GM19328 (cell line): ENCODE data around the gene NCOA3.
A peak's percentile ranks its signal among the peaks of the same experiment; 100 is the strongest.
"Not testable (repeated sequence)": the region's sequence is repeated elsewhere in the genome, so short reads cannot be mapped to it uniquely, and the experiment has no call there.

Experiments used
- ATAC-seq: cut with Tn5 transposase; IDR thresholded peaks from one replicate; pipeline ENCODE4 v1.9.1; 2021; ENCODE audit warnings: mild to moderate bottlenecking, moderate library complexity; ENCODE audit not compliant: unreplicated experiment

Gene NCOA3

DNA sequence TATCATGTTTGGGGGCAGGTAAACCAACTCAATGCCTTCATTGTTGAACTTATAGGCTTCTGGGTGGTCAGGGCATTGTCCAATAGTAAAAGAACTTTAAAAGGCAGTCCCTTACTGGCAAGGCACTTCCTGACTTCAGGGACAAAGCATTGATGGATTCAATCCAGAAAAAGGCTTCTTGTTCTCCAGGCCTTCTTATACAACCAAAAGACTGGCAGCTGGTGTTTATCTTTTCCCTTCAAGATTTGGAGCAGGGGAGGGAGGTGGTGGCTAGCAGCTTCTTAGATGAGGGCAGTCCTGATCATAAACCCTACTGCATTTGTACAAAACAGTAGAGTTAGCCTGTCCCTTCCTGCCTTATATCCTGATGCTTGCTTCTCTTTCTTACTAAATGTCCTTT, 57.5 kb downstream of the NCOA3 start:
- no peak for ATAC-seq

DNA sequence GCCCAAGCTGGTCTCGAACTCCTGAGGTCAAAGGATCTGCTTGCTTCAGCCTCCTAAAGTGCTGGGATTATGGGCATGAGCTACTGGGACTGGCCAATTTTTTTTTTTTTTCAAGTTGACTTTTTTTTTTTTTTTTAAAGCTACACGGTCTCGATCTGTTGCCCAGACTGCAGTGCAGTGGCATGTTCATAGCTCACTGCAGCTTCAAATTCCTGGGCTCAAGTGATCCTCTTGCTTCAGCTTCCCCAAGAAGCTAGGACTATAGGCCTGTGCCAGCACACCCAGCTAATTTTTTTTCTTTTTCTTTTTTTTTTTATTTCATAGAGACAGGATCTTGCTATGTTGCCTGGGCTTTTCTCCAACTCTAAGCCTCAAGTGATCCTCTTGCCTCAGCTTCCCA, 59.5 kb downstream of the NCOA3 start:
- ATAC-seq: no peak

DNA sequence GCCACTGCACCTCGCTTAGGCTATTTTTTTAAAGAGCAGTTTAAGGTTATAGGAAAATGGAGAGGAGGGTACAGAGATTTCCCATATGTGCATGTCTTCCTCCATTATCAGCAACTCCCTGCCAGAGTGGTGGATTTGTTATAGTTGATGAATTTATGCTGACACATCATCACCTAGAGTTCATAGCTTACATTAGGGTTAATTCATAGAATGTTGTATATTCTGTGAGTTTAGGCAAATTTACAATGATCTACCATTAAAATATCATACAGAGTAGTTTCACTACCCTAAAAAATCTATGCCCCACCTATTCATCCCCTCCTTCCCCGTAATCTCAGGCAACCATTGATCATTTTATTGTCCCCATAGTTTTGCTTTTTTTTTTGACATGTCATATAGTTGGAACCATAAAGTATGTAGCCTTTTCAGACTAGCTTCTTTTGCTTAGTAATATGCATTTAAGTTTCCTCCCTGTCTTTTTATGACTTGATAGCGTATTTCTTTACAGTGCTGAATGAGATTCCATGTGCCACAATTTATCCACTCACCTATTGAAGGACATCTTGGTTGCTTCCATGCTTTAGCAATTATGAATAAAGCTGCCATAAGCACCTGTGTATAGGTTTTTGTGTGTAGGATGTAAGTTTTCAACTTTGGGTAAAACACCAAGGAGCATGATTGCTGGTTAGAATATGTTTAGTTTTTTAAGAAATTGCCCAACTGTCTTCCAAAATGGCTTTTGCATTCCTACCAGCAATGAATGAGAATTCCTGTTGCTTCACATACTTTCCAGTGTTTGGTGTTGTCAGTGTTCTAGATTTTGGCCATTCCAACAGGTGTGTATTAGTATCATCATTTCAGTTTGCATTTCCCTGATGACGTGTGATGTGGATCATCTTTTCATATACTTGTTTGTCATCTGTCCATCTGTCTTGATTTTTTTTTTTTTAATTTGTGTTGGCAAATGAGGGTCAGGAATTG, 60.2 kb downstream of the NCOA3 start:
- ATAC-seq: no peak

DNA sequence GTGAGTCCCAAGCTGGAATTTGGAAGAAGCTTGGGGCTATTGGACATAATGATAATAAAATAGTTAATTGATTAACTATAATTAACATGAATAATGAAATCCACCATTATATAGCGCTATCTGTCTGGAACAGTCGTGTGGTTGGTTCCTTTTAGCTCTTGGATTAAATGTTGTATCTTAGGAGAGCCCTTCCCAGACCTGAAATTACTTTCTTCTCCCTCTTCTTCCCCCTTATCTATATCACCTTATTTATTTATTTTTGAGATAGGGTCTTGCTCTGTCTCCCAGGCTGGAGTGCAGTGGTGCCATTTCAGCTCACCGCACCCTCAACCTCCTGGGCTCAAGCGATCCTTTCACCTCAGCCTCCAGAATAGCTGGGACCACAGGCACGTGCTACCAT, 64.6 kb downstream of the NCOA3 start:
- no peak for ATAC-seq

DNA sequence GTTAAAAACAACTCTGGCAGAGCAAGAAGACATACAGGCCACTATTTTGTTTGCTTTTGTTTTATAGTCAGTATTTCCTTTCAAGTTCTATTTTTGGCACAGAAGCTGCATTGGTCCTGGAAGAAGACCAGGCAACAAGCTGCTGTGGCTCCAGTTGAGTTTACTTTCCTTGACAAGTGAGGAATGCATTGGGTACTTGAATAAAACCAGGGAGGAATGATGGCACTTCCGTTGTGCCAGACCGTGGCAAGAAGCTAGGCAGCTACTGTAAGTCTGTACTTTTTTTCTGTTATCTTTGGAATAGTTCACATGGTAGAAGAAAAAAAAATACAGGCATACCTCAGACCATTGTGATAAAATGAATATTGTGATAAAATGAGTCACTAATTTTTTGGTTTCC, 66.3 kb downstream of the NCOA3 start:
- no peak for ATAC-seq

DNA sequence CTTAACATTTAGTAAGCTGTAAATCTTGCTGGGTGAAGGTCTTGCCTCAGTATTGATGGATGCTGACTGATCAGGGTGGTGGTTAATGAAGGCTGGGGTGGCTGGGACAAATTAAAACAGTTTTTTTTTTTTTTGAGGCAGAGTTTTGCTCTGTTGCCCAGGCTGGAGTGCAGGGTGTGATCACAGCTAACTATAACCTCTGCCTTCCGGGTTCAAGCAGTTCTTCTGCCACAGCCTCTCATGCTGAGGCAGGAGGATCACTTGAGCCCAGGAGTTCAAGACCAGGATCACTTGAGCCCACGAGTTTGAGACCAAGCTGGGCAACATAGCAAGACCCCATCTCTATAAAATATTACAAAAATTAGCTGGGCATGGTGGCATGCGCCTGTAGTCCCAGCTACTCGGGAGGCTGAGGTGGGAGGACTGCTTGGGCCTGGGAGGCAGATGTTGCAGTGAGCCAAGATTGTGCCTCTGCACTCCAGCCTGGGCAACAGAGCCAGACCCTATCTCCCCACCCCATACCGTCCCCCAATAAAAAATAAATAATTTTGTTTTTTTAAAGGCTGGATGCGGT, 67.2 kb downstream of the NCOA3 start:
- ATAC-seq: no peak

DNA sequence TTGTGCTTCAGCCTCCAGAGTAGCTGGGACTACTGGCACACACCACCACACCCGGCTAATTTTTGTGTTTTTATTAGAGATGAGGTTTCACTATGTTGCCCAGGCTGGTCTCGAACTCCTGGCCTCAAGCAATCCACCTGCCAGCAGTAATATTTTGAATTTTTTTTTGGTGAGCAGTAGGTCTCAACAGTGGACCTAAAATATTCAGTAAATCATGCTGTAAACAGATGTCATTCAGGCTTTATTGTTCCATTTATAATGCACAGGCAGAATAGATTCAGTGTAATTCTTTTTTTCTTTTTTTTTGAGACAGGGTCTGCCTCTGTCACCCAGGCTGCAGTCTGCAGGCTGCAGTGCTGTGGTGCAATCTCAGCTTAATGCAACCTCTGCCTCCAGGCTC, 69.7 kb downstream of the NCOA3 start:
- ATAC-seq: no peak

DNA sequence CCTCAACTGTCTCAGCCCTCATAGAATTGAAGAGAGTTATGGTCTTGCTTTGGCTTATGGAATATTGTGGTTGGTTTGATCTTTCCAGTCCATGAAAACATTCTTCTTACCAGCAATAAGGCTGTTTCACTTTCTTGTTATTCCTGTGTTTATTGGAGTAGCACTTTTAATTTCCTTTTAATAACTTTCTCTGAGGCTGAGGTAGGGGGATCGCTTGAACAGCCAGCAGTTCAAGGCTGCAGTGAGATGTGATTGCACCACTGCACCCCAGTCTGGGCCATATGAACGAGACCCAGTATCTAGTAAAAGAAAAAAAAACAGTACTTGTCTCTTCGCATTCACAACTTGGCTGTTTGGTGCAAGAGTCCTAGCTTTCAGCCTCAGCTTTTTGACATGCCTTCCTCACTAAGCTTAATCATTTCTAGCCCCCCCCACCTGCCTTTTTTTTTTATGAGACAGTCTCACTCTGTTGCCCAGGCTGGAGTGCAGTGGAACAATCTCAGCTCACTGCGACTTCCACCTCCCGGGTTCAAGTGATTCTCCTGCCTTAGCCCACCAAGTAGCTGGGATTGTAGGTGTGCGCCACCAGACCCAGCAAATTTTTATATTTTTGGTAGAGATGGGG, 70.5 kb downstream of the NCOA3 start:
- no peak for ATAC-seq

DNA sequence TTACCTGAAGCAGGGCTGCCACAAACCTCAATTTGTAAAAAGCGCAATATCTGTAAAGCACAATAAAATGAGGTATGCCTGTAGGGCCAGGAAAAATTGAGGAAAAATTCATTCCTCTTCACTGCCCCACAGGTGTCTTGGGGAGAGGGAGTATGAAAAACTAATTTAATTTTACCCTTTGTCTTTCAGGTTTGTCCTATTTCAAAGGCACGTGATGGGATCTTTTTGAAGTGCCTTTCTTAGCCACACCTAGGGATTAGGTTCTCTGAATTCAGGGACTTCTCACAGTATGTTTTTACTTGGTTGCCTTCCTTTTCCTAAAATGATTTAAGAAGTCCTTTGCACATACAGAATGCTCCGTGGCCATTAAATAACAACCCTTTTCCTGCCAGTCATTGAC, 71.9 kb downstream of the NCOA3 start:
- no peak for ATAC-seq

DNA sequence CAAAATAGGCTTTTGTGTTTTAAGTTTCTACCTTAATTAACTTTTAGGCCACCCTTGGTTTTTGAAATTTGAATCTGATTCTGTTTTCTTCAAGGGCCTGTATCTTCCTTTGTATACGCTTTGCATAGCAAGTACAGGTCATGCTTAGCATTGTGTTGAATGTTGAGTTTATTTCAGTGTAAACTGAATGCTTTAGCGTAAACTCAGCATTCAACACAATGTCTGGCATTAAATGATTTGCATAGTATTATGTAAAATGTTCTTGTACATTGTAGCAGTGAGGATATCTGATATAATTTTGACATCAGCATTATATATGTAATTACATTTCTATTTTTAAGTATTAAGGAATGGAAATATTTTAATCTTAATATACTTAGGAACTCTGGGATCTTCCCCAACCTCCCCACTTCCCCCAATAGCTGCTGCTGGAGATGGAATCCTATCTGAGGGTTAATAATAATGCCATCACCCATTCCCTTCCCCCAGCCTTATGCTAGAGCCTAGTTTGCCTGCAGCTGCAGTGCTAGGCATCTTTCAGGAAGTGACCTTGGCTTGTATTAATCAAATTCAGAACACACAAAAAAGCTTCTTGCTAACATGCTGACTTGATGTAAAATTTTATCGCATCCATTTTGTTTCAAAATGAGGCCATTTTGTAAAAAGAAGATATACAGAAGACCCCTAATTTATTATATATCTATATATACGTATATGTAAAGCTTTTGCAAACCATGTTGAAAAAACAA, 73.1 kb downstream of the NCOA3 start:
- ATAC-seq: no peak

DNA sequence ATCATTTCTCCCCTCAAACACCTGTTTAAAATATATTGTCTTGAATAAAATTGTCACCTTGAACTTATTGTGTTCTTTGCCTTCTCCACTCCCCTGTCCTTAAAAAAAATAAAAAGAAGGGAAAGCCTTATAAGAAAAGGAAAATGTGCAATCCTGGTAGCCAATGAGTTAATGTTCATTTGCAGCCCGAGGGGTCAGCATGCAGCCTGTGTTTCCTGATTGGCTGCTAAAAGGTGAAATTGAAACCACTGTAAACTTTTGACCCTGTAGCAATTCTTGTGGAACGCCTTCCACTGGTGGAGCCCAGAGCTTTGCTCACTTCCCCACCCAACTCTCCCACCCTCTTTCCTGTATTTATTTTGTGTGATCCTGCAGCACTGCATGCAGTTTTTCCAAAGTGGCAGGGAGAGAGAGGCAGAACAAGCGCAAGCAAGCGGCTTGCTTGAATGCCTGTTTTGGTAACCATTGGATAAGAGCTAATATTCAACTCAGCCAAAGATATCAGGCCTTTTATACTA, 74.9 kb downstream of the NCOA3 start:
- ATAC-seq: peak; percentile 57

DNA sequence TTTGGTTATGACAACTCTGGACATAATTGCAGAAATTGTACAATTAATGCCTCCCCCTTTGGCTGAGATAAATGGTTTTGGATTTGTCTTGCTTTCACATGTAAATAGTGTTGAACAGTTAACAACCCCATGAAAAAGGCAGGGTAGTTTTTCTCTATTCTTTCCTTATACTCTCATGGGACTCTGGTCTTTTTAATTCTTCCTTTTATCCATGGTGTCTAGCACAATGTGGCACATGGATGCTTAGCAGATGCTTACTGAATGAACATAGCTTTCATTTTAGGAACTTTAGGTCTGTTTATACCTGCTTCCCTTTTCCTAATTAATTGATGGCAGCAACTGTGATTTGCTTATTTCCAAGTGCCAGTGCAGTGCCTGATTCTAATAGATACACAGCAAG, 75.6 kb downstream of the NCOA3 start:
- no peak for ATAC-seq

DNA sequence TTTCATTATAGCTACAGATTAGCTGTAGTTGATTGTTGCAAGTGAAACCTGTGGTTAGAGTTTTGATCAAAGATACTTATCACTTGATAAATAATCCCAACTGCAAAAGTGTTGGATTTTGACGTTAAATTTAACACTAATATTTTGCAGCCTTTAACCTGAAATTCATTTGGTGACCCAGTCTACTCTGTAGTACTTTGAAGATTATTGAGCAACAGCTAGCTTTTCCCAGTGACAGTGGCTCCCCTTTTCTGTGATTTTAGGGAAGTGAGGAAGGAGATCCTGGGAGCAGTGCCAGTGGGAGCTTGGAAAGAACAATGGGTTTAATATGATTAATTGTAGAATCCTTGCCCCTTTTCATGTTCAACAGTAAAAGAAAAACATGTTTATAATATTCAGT, 76.9 kb downstream of the NCOA3 start:
- no peak for ATAC-seq

DNA sequence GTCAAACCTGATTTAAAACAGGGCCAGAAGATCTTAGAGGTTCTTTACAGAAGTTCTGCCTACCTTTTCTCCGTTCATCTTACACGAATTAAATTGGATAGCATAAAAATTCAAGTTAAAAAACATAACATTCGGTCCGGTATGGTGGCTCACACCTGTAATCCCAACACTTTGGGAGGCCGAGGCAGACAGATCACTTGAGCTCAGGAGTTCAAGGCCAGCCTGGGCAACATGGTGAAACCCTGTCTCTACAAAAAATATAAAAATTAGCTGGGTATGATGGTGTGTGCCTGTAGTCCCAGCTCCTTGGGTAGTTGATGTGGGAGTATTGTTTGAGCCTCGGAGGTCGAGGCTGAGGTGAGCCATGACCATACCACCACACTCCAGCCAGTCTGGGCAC, 79.0 kb downstream of the NCOA3 start:
- not testable (repeated sequence) for ATAC-seq

DNA sequence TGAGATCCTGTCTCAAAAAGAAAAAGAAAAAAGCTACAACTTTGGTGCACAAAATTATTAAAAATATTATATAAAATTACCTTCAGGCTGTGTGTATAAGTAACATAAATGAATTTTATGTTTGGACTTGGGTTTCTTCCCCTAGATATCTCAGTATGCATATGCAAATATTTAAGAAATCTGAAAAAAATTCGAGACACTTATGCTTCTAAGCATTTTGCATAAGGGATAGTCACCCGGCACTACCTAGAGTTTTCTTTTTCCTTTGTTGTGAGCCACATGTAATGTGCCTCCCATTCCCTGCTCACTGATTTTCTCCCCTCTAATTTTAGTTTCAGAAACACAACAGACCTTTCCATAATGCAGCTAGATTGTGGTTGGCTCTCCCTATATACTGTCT, 79.4 kb downstream of the NCOA3 start:
- ATAC-seq: no peak

DNA sequence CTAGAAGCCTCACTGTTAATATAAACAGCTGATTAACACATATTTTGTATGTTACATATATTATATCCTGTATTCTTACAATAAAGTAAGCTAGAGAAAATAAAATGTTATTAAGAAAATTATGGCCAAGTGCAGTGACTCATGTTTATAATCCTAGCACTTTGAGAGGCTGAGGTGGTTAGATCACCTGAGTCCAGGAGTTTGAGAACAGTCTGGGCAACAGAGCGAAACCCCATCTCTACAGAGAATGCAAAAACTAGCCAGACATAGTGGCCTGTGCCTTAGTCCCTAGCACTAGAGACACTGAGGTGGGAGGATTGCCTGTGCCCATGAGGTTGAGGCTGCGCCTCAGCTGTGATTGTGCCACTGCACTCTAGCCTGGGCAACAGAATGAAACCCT, 81.9 kb downstream of the NCOA3 start:
- ATAC-seq: no peak

DNA sequence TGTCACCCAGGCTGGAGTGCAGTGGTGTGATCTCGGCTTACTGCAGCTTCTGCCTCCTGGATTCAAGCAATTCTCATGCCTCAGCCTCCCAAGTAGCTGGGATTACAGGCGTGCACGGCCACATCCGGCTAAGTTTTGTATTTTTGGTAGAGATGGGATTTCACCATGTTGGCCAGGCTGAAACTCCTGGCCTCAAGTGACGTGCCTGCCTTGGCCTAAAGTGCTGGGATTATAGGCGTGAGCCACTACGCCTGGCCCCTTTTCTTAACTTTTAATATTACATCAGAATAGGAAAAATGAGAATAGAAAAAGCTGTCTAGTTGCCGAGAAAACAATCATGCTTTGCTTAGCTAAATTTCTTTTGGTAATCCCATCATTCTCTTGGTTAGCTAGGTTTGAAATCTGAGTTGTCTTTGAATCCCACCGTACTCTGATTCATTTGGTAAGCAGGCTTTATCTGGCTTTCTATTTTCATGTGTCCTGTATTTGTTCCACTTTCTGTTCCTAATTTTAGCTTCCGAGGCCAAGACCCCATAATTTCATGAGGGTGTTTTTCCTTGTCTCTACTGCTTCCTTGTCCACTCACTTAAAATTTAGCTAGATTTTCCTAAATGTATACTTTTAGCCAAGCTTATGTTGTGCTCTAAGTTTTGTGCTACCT, 83.5 kb downstream of the NCOA3 start:
- ATAC-seq: no peak

DNA sequence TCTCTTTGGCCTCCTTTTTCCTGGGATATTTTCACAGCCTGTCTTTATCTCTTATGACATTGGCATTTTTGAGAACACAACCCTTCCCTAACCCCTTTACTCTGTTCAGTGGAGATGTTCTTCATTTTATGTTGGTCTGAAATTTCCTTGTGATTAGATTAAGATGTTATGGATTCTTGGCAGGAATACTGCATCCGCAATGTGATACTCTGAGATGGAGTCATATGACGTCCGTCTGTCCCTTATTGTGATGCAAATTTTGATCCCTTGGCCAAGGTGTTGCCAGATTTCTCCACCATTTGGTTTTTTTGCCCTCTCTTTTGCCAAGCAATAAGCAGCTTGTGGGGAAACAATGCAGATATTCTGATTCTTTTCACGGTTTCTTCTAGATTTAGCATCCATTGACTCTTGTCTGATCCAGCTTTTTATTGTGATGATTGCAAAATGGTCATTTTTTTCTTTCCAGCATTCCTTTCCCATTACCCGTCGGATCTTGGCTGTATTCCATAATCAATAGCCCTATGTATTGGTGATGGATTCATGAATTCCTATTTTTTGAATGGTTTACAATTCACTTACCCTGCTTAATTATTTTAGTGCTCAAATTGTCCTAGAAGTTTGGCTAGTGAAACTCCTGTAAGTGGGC, 85.1 kb downstream of the NCOA3 start:
- ATAC-seq: no peak

DNA sequence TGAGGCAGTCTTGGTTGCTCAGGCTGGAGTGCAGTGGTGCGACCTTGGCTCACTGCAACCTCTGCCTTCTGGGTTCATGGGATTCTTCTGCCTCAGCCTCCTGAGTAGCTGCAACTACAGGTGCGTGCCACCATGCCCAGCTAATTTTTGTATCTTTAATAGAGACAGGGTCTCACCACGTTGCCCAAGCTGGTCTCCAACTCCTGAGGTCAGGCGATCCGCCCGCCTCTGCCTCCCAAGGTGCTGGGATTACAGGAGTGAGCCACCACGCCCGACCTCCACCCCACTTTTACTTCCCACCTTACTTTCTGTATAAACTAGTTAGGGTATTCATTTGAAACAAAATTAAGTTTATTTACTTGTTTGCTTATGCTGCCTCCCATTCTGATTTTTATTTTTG, 86.5 kb downstream of the NCOA3 start:
- ATAC-seq: no peak

DNA sequence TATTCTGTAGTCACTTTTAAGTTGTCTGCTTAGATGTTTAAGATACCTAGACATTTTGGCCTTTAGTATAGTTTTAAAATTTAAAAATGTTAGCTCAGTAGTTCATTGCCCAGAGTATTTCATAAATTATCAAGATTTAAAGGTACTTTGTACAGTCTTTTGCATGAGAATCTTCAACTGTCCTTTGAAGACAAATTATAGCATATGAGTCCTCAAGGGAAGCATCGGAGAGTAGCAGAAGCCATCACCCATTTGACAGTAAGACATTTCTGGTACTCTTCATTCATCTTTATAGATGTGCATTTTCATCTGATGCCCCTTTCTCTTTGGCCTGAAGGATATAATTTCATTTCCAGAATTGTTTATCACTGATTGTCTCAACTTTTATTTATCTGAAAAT, 89.5 kb downstream of the NCOA3 start:
- no peak for ATAC-seq
